Left ventricle myocardium inferior (tissue), 1 donor: ENCODE data around the gene KCNQ1. TPM values are rescaled to one million over a fixed set of nuclear protein-coding genes. Genes with fewer than 3 reads are reported as not detected.
A peak's percentile ranks its signal among the peaks of the same experiment; 100 is the strongest.

Source experiments
- DNase-seq: peaks from one replicate; pipeline ENCODE4 v3.0.0-alpha.2; 2020
- H3K27ac ChIP-seq: fragments of 200-600 bp; replicated peaks from 2 replicates; pipeline ENCODE4 v1.8.0; 2021
- H3K27me3 ChIP-seq: fragments of 200-600 bp; 2 replicates; pipeline ENCODE4 v1.8.0; 2021; ENCODE audit warnings: low read depth
- H3K36me3 ChIP-seq: fragments of 200-600 bp; 2 replicates; pipeline ENCODE4 v1.8.0; 2021
- H3K4me1 ChIP-seq: fragments of 200-600 bp; 2 replicates; pipeline ENCODE4 v1.8.0; 2021
- H3K4me3 ChIP-seq: fragments of 200-600 bp; 2 replicates; pipeline ENCODE4 v1.8.0; 2021; ENCODE audit warnings: mild to moderate bottlenecking, moderate library complexity
- H3K9me3 ChIP-seq: fragments of 200-600 bp; replicated peaks from 2 replicates; pipeline ENCODE4 v1.8.0; 2021
- intact Hi-C: fragments of 100-400 bp; cut with micrococcal nuclease; formaldehyde crosslinking; loops from one replicate; pipeline ENCODE4 v1.11.0; 2022
- total RNA-seq: library from RNA; stranded (reverse); fragmentation: NEBNext Ultra II Directional; extraction: Animal tissue kit (Norgen Biotek cat#: 25700); gene quantifications from one replicate; pipeline ENCODE4 v1.2.1, GENCODE V29; 2021
- TF ChIP-seq, protein P1 (sequence below): fragments of 200-600 bp; IDR thresholded peaks from 2 replicates; pipeline ENCODE4 v1.8.0; 2021; ENCODE audit warnings: antibody characterized with exemption, mild to moderate bottlenecking, borderline replicate concordance
- donor health status: DM: no; HTN: yes; CAD: no; lungs with severe emphysema.

The KCNQ1 gene
- total RNA-seq, 1 donor from 2014 or later = 41.8 TPM

DNA sequence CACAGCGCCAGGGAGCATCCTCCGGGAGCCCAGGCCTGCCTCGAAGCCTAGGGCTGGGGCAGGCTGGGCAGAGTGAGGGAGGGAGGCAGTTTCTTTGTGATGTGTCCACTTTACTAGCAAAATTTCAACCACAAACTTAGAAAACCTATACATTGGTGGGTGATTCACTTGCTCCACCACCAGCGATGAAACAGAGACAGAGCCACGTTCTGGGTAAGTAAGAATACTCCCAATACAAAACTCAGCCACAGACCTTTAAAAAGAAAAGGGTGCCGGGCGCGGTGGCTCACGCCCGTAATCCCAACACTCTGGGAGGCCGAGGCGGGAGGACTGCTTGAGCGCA lies 418.4 kb downstream of the KCNQ1 start:
- peaks cover 51% of the 10 kb centered on the region for H3K27me3 ChIP-seq
- intact Hi-C loops = no loop called here
- no peak overlapping the region for H3K27ac ChIP-seq
- H3K4me3 ChIP-seq = peak overlapping the region; percentile 59
- no peaks in the 10 kb centered on the region for H3K9me3 ChIP-seq
- DNase-seq = no peak
- H3K36me3 ChIP-seq = no peaks in the 10 kb centered on the region
- H3K4me1 ChIP-seq = peaks cover 19% of the 10 kb centered on the region
- TF ChIP-seq, protein P1, sequence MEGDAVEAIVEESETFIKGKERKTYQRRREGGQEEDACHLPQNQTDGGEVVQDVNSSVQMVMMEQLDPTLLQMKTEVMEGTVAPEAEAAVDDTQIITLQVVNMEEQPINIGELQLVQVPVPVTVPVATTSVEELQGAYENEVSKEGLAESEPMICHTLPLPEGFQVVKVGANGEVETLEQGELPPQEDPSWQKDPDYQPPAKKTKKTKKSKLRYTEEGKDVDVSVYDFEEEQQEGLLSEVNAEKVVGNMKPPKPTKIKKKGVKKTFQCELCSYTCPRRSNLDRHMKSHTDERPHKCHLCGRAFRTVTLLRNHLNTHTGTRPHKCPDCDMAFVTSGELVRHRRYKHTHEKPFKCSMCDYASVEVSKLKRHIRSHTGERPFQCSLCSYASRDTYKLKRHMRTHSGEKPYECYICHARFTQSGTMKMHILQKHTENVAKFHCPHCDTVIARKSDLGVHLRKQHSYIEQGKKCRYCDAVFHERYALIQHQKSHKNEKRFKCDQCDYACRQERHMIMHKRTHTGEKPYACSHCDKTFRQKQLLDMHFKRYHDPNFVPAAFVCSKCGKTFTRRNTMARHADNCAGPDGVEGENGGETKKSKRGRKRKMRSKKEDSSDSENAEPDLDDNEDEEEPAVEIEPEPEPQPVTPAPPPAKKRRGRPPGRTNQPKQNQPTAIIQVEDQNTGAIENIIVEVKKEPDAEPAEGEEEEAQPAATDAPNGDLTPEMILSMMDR = no peak

DNA sequence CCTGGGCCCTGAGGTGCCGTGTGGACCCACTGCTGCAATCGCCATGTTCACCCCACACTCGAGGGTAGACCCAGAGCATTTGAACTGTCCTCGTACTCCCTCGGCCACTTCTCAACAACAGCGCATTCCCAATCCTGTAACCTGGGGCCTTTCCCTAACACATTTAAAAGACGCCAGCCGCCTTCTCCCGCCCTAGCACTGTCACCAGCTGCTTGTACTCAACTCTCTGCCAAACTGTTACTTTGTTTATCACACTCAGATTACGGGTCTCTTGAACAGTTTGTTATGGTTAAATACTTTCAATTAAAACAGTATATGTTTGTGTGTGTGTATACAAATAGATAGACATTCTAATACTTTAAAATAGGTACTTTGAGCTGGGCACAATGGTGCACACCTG lies 420.1 kb downstream of the KCNQ1 start:
- no peaks in the 10 kb centered on the region for H3K36me3 ChIP-seq
- DNase-seq = no peak
- intact Hi-C loops = no loop called here
- H3K9me3 ChIP-seq = no peaks in the 10 kb centered on the region
- H3K4me1 ChIP-seq = peaks cover 26% of the 10 kb centered on the region
- no peak overlapping the region for H3K27ac ChIP-seq
- H3K27me3 ChIP-seq = peaks cover 68% of the 10 kb centered on the region
- no peak overlapping the region for H3K4me3 ChIP-seq
- TF ChIP-seq, protein P1 = no peak

DNA sequence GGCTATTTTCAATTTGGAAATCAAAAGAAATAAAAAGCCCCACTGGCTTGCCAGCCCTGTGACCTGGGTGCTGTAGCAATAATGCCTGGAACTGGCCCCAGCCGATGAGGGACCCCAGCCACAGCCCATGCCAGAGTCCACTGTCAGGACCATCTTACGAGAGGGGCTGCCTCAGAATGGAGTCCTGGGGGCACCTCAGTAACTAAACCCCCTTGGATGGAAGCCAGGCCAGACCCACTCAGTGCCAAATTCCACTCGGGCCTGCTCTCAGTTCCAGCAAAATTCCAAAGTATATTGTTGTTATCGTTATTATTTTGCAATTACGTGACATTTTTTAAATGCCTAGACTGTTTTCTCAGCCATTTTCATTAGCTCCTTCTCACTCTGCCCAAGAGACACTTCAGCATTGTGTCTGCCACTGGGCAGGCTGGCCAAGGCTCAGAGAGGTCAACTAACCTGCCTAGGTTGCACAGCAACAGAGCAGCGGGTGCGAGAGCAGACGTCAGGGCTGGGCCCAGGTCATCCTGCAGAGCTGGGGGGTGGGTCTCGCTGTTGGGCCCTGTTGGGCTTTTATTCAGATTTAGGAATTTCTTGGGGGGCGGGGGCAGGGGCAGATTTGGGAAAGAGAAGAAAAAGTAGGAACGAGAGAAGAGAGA lies 421.2 kb downstream of the KCNQ1 start:
- Histone ChIP-seq H3K27me3 (peaks cover 75% of the 10 kb centered on the region), H3K4me1 (peaks cover 31% of the 10 kb centered on the region), H3K9me3 (no peaks in the 10 kb centered on the region), H3K4me3 (no peak overlapping the region), H3K27ac (no peak overlapping the region), H3K36me3 (no peaks in the 10 kb centered on the region)
- TF ChIP-seq, protein P1 = no peak
- no peak for DNase-seq
- intact Hi-C loops = no loop called here

DNA sequence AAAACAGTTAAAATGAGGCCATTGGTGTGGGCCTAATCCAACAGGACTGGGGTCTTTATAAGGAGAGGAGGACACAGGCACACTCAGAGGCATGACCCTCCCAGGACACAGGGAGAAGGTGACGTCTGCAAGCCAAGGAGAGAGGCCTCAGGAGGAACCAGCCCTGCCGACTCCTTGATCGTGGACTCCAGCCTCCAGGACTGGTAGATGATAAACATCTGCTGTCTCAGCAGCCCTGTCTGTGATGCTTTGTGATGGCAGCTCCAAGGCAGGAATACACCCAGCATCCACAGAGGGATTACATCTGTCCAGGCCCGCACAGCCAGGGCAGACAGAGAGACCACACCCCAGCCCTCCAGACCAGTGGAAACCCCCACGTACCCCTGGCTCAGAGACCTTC lies 422.3 kb downstream of the KCNQ1 start:
- no peak overlapping the region for H3K4me3 ChIP-seq
- no peak overlapping the region for H3K27ac ChIP-seq
- no peaks in the 10 kb centered on the region for H3K36me3 ChIP-seq
- H3K9me3 ChIP-seq = no peaks in the 10 kb centered on the region
- TF ChIP-seq, protein P1 = no peak
- intact Hi-C loops = no loop called here
- peaks cover 75% of the 10 kb centered on the region for H3K27me3 ChIP-seq
- H3K4me1 ChIP-seq = peaks cover 36% of the 10 kb centered on the region
- no peak for DNase-seq

DNA sequence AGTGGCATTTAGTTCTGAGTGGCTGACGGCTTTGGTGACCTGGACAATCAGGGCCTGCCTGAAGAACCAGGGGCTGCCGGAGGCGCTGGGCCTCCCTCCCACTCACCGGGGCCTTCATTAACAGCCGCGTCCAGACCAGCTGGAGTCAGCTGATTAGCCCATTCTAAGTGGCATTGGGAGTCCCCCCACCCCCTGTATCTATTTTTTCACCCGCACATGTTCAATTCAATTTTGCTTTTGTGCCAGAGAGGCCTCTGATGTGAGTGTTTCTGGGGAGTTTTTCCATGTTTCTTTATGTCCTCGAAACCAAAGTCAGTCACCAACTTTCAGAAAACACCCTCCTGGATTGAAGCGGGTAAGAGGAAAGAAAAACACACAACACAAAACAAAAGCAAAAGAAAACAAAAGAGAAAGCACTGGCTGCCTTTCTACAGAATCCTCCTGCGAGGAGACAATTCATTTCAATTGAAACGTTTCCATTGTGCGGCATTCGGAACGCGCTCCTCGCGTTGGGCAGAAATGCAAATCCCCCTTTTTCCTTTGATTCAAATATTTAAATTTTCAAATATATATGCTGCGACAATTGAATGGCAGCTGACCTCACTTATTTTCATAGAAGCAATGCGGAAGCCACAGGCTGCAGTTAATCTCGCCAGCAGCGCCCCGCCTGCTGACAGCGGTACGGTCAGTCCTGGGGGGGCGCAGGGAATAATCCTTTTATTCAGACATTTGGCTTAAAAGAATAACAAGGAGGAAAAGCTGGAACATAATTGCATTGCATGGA lies 423.1 kb downstream of the KCNQ1 start:
- no peak for DNase-seq
- TF ChIP-seq, protein P1 = no peak
- peaks cover 29% of the 10 kb centered on the region for H3K4me1 ChIP-seq
- H3K9me3 ChIP-seq = no peaks in the 10 kb centered on the region
- no peaks in the 10 kb centered on the region for H3K36me3 ChIP-seq
- H3K27ac ChIP-seq = peak overlapping the region; percentile 44
- intact Hi-C loops = no loop called here
- peaks cover 74% of the 10 kb centered on the region for H3K27me3 ChIP-seq
- H3K4me3 ChIP-seq = peak overlapping the region; percentile 56
